ENCODE results near the gene CGB1. TPM values are rescaled to one million over a fixed set of nuclear protein-coding genes. Genes with fewer than 3 reads are reported as not detected.

The CGB1 gene
- not detected for total RNA-seq

DNA sequence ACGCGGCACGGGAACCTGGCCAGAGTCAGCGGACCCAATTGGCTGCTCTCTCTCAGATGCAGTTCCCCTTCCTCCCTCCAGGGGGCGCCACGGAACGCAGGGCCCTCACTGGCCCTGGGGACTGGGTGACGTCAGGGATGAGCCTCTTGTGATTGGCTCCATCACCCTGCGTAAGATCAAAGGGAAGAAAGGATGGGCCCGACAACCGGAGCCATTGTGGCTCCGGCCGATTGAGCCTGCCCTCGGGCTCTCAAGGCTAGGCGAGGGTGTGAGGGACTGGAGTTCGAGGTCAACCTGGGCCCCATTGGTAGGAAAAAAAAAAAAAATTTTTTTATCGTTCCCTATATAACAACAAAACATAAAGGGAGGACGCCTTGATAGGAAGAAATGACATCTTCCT, at the start of gene CGB1:
TSS of gene CGB1 (minus strand) at position 81 of the 400 bp plus-strand sequence. CDS start 184 bp downstream, outside the sequence.

DNA sequence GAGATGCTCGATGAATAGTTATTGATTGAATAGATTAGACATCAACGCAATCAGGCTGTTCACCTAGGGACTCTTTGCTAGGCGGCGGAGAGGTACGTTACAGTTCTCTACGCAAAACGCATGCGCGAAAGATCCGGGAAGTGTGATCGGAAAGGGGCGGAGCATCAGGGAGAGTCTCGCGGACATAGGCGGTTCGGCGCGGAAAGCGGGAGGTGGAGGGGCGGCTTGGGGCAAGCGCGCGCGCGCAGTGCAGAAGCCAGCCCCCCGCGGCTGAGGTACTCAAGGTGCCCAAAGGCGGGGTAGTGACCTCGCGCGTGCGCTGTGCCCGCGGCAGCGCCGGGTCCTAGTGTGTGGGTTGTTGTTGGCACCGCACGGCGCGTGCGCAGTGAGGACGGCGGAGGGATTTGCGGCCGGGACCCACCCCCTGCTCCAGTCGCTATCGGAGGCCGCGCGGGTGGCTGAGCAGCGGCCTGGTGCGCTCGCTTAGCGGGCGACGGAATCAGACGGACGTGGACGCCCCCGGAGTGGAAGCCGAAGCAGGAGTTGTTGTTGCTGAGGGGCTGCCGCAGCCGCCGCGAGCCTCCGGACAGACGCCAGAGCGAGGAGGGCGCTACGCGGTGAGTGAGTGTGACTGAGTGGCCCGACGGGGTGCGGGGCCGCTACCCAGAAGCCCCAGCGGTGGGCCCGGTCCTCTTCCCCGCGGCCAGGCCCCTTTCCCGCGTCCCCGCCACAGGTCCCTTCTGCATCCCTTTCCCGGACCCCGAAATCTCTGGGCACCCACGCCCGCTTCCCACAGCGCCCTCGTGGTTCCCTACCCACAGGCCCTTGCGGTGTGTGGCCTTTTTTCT, 48.5 kb upstream of the CGB1 start, which contains the start of gene SNRNP70:
TSS of gene SNRNP70 (plus strand) at position 432 of the 848 bp plus-strand sequence. CDS start 964 bp downstream, outside the sequence.

DNA sequence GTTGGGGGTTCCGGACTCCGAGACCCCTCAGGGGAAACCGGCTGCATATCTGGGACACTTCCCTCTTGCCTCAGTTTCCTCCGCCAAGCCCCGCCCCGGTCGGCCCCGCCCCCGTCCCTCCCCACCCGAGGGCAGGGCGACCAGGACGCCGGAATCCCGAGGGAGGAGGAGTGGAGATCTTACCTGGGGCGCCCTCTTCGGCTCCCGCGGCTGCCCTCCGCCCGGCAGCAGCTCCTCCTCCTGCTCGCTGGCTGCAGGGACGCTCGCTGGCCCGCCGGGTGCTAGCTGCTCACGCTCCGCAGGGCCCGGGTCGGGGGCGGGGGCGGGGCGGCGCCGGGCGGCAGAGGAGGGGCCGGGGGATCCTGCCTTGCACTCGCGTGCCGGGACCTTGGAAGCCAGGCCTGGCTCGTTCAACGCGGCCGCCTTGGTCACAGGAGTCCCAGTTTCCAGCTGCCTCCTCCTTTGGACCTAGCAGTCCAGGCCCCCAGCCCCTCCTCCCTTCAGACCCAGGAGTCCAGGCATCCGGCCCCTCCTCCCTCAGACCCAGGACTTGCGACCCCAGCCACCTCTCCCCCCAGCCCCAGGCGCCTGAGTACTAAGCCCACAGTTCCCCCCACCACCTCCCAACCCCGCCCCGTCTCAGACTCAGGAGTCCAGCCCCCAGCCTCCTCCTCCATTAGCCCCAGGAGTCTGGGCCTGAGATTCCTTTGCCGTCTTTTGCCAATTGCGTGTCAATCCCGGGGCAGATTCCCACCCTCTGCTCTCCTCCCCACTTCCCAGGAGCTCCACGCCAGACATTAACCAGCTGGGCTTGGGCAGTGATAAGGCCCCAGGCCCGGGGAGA, 28.3 kb upstream of the CGB1 start, which contains the start of gene NTF4:
TSS of gene NTF4 (minus strand) at position 51 of the 844 bp plus-strand sequence. CDS start 2,821 bp downstream, outside the sequence.

DNA sequence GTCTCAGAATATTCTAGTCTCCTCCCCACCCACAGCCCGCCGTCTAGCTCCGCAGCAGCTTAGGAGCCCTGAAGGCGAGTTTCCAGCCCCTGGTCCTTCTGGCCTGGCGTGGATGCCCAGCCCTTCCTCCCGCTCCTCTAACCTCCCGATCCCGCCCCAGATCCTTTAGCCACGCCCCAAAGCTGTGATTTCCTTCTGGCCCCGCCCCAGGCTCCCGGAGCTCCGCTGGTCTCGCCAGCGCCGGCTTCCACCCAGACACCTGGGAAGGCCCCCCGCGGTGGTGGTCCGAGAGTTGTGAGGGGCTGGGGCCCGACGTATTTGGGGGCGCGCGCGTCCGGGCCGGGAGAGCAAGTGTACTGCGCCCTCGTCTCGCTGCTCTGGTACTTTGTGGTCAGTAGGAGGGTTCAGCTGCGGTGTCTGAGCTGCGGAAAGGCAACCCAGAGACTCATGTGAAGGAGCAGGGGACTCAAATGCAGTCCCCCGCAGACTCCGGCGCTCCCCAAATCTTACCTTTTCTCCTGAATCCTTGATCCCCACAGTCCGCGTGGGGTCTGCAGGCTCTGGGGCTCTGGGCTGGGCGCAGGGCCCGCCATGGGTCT, 21.0 kb upstream of the CGB1 start, which contains the start of gene CGB7:
TSS of gene CGB7 (minus strand) at position 114 of the 599 bp plus-strand sequence. CDS start 2,374 bp downstream, outside the sequence.

DNA sequence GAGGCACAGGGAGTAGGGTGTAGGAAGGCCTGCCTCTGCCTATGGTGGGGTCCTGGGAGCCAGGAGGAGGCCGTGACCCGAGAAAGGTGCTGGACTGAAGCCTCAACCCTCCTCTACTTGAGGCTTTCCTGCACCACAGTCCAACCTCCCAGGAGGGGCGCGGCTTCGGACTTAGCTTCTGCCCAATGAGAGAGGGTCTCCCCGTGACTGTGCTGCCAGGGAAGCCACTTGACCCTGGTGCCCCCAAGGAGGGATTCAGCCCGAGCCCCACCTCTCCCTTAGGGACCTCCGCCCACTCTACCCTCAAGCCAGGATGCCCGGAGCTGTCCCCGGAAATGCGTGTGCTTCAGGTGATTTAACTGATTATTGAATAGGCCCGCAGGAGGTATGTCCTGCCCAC, 12.3 kb upstream of the CGB1 start, which contains the start of gene CGB8:
TSS of gene CGB8 (minus strand) at position 101 of the 400 bp plus-strand sequence. CDS start 372 bp downstream, outside the sequence.

DNA sequence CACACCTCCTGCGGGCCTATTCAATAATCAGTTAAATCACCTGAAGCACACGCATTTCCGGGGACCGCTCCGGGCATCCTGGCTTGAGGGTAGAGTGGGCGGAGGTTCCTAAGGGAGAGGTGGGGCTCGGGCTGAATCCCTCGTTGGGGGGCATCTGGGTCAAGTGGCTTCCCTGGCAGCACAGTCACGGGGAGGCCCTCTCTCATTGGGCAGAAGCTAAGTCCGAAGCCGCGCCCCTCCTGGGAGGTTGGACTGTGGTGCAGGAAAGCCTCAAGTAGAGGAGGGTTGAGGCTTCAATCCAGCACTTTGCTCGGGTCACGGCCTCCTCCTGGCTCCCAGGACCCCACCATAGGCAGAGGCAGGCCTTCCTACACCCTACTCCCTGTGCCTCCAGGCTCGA, 6.9 kb upstream of the CGB1 start, which contains the start of gene CGB5:
TSS of gene CGB5 (plus strand) at position 301 of the 400 bp plus-strand sequence. CDS start 362 bp downstream, outside the sequence.

DNA sequence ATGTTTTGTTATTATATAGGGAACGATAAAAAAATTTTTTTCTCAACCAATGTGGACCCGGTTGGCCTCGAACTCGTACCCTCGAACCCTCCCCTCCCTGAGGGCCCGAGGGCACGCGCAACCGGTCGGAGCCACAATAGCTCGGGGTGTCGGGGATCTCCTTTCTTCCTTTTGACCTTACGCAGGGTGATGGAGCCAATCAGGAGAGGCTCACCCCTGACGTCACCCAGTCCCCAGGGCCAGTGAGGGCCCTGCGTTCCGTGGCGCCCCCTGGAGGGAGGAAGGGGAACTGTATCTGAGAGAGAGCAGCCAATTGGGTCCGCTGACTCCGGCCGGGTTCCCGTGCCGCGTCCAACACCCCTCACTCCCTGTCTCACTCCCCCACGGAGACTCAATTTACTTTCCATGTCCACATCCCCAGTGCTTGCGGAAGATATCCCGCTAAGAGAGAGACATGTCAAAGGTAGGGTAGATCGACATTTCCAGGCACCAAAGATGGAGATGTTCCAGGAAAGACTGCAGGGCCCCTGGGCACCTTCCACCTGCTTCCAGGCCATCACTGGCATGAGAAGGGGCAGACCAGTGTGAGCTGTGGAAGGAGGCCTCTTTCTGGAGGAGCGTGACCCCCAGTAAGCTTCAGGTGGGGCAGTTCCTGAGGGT, 4.9 kb downstream of the CGB1 start, which contains the start of gene CGB2:
TSS of gene CGB2 (plus strand) at position 249 of the 660 bp plus-strand sequence. CDS start at position 455, 206 bp downstream.

DNA sequence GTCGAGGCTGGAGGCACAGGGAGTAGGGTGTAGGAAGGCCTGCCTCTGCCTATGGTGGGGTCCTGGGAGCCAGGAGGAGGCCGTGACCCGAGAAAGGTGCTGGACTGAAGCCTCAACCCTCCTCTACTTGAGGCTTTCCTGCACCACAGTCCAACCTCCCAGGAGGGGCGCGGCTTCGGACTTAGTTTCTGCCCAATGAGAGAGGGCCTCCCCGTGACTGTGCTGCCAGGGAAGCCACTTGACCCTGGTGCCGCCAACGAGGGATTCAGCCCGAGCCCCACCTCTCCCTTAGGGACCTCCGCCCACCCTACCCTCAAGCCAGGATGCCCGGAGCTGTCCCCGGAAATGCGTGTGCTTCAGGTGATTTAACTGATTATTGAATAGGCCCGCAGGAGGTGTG, 12.5 kb downstream of the CGB1 start, which contains the start of gene CGB3:
TSS of gene CGB3 (minus strand) at position 101 of the 400 bp plus-strand sequence. CDS start 362 bp downstream, outside the sequence.

DNA sequence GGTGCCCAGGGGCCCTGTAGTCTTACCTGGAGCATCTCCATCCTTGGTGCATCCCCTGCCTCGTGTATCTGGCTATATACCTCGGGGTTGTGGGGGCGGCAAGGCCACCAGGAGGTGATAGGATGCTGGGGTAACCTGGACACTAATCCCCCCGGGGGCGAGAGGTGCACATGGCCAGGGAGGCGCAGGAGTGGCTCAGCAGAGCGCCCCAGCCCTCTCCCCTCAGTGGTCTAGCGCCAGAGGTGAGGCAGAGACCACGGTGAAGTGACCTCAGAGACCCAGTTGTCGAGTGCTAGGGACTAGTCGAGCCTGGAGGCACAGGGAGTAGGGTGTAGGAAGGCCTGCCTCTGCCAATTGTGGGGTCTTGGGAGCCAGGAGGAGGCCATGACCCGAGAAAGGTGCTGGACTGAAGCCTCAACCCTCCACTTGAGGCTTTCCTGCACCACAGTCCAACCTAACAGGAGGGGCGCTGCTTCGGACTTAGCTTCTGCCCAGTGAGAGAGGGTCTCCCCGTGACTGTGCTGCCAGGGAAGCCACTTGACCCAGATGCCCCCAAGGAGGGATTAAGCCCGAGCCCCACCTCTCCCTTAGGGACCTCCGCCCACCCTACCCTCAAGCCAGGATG, 19.5 kb downstream of the CGB1 start, which contains the start of gene LHB:
TSS of gene LHB (minus strand) at position 51 of the 625 bp plus-strand sequence. CDS start at position 41, 10 bp downstream.

DNA sequence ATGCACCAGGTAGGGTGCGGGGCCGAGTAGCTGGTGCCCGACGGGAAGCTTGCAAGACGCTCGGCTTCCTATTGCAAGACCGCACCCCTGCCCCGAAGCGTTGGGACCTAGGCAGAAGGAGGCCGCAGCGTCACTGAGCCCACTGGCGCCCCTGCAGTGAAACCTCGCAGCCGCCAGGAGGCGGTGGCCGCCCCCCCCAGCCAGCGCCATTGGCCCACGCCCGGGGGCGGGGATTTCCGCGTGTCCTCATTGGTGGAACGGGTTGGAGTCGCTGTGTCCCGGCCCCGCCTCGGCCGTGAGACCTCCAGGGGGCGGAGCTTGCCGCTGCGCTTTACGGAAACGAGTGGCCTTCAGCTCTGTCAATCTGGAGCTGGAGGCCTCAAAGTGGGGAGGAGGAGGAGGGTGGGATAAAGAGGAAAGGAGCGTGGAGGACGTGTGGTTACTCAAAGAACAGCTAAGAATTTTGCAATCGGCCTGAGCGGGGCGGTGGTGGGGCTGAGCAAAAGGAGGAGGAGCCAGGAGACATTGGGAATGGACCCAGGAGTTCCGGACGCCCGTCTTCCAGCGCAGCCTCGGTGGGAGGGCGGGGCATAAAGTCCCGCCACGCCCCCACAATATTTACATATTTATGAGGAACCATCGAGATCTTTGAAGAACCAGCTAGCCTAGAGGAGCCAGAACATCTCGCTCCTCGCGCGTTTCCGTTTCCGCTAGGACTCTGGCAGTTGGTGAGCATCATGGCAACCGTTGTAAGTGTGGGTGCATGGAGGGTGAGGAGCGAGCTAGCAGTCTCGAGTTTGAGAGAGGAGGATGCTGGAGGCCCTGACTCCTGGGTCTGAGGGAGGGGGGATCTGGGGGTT, 43.3 kb downstream of the CGB1 start, which contains the start of the genes GYS1 and RUVBL2:
TSS of gene GYS1 (minus strand) at position 135 of the 860 bp plus-strand sequence. CDS start 197 bp downstream, outside the sequence.
TSS of gene RUVBL2 (plus strand) at position 713 of the 860 bp plus-strand sequence. CDS start at position 738, 25 bp downstream.

Small RNAs within 50 kb of the gene (small RNA-seq; reads per million reads assigned to genes)
- gene MIR6798 (ENCODE audit: low replicate concordance) (not detected), gene RN7SL708P (ENCODE audit: low replicate concordance) (not detected)

Other genes with a start within 250 kb of the CGB1 start
- gene BCAT2, start 225.9 kb downstream of the CGB1 start, total RNA-seq, result 36.3 TPM
- gene HSD17B14, start 200.4 kb downstream of the CGB1 start, total RNA-seq, result 12.0 TPM
- gene PLEKHA4, start 168.3 kb downstream of the CGB1 start, total RNA-seq, result 18.1 TPM
- gene PPP1R15A, start 164.5 kb downstream of the CGB1 start, total RNA-seq, result 71.7 TPM
- 0.29 TPM for gene TULP2, start 138.2 kb downstream of the CGB1 start, total RNA-seq
- 221 TPM for gene NUCB1, start 136.6 kb downstream of the CGB1 start, total RNA-seq
- gene DHDH, start 103.2 kb downstream of the CGB1 start, total RNA-seq, result 1.4 TPM
- gene BAX, start 82.0 kb downstream of the CGB1 start, total RNA-seq, result 30.8 TPM
- 1,684 TPM for gene FTL, start 71.6 kb downstream of the CGB1 start, total RNA-seq
- 51.8 TPM for gene GYS1, start 43.6 kb downstream of the CGB1 start, total RNA-seq
- 105 TPM for gene RUVBL2, start 43.0 kb downstream of the CGB1 start, total RNA-seq
- 1.1 TPM for gene LHB, start 19.8 kb downstream of the CGB1 start, total RNA-seq
- gene CGB3, start 12.6 kb downstream of the CGB1 start, total RNA-seq, result not detected
- gene CGB2, start 5.0 kb downstream of the CGB1 start, total RNA-seq, result not detected
- not detected for gene CGB5, start 7.0 kb upstream of the CGB1 start, total RNA-seq
- gene CGB8, start 12.2 kb upstream of the CGB1 start, total RNA-seq, result not detected
- 1.3 TPM for gene CGB7, start 20.9 kb upstream of the CGB1 start, total RNA-seq
- 5.4 TPM for gene NTF4, start 27.9 kb upstream of the CGB1 start, total RNA-seq
- 2.3 TPM for gene KCNA7, start 35.8 kb upstream of the CGB1 start, total RNA-seq
- 266 TPM for gene SNRNP70, start 48.6 kb upstream of the CGB1 start, total RNA-seq
- gene LIN7B, start 77.5 kb upstream of the CGB1 start, total RNA-seq, result 8.0 TPM
- gene C19orf73, start 82.2 kb upstream of the CGB1 start, total RNA-seq, result not detected
- 6.9 TPM for gene PPFIA3, start 82.6 kb upstream of the CGB1 start, total RNA-seq
- 28.8 TPM for gene HRC, start 118.5 kb upstream of the CGB1 start, total RNA-seq
- gene TRPM4, start 120.9 kb upstream of the CGB1 start, total RNA-seq, result 39.2 TPM

Measured in metanephros (tissue), 2 donors.